ENCODE measurements around the gene G6PC3. TPM values are rescaled to one million over a fixed set of nuclear protein-coding genes. Genes with fewer than 3 reads are reported as not detected.
"Not testable (repeated sequence)": the region's sequence is repeated elsewhere in the genome, so short reads cannot be mapped to it uniquely, and the experiment has no call there.

Gene G6PC3
- polyA plus RNA-seq, 1 of the 3 experiments (the other 2 are of a cell fraction), result 166 TPM

GRCh38 chr17:44033861-44034408, 36.6 kb upstream of the G6PC3 start:
- Histone ChIP-seq H3K9me2 (no peaks in the 10 kb centered on the region), H3K36me3 (replicated peaks in 1 of 2; ENCODE audit: control insufficient read depth in 1 of 2, insufficient read depth in 2 of 2, low read length in 1 of 2) (peaks cover 47 to 51% of the 10 kb centered on the region in 2 experiments), H3K4me1 (ENCODE audit: control insufficient read depth in 1 of 2, insufficient read depth in 2 of 2, low read depth in 1 of 2, low read length in 1 of 2) (no peaks in the 10 kb centered on the region; a peak in 1 of 4 replicates), H3K9me3 (no peaks in the 10 kb centered on the region), H3F3A (replicated peaks; ENCODE audit: insufficient read depth) (peaks cover 8% of the 10 kb centered on the region), H3K4me3 (ENCODE audit: low read depth in 2 of 2, low read length in 1 of 2) (no peak overlapping the region), H2AFZ (ENCODE audit: low read depth) (no peak overlapping the region), H4K20me1 (ENCODE audit: insufficient read depth) (no peaks in the 10 kb centered on the region), H3K27ac (ENCODE audit: low read depth in 2 of 2, low read length in 1 of 2) (no peak overlapping the region), H3K27me3 (ENCODE audit: insufficient read depth) (no peaks in the 10 kb centered on the region), H3K79me2 (ENCODE audit: insufficient read depth) (peaks cover 12% of the 10 kb centered on the region), H3K4me2 (no peak overlapping the region), H3K9ac (no peak overlapping the region)
- no peak for TF ChIP-seq NFIC (IDR thresholded peaks at IDR 0.05; ENCODE audit: borderline replicate concordance)
- TF ChIP-seq RCOR1 (IDR thresholded peaks at IDR 0.05; ENCODE audit: low read length), result no peak
- no peak for TF ChIP-seq TAF1 (IDR thresholded peaks at IDR 0.05; ENCODE audit: borderline replicate concordance, low read depth, low read length)
- no peak for TF ChIP-seq PBX3 (IDR thresholded peaks at IDR 0.05)
- no peak for TF ChIP-seq FOXJ3 (CRISPR knock-in tag; IDR thresholded peaks at IDR 0.05)
- no peak for TF ChIP-seq FOXM1 (IDR thresholded peaks at IDR 0.05; ENCODE audit: low read depth)
- TF ChIP-seq ZBTB33 (IDR thresholded peaks at IDR 0.05; ENCODE audit: borderline replicate concordance, low read depth), result no peak
- TF ChIP-seq IRF3 (IDR thresholded peaks at IDR 0.05; ENCODE audit: low read depth, low read length), result no peak
- TF ChIP-seq MEF2A (IDR thresholded peaks at IDR 0.05; ENCODE audit: borderline replicate concordance, low read depth), result no peak
- TF ChIP-seq SMC3 (IDR thresholded peaks at IDR 0.05; ENCODE audit: low read depth, low read length), result no peak
- no peak for TF ChIP-seq MAX (IDR thresholded peaks at IDR 0.05; ENCODE audit: low read depth)
- TF ChIP-seq REST (IDR thresholded peaks at IDR 0.05; ENCODE audit: low read depth, low read length), result no peak
- TF ChIP-seq USF2 (IDR thresholded peaks at IDR 0.05; ENCODE audit: borderline replicate concordance, low read depth, low read length), result no peak
- no peak for TF ChIP-seq SIN3A (IDR thresholded peaks at IDR 0.05; ENCODE audit: borderline replicate concordance, low read depth, low read length)
- TF ChIP-seq GATA2 (CRISPR knock-in tag; IDR thresholded peaks at IDR 0.05), result no peak
- no peak for TF ChIP-seq MXI1 (IDR thresholded peaks at IDR 0.05; ENCODE audit: low read depth, low read length)
- no peak for TF ChIP-seq RAD21 (IDR thresholded peaks at IDR 0.05; ENCODE audit: low read length)
- TF ChIP-seq YY1 (IDR thresholded peaks at IDR 0.05; ENCODE audit: low read depth), result no peak
- DNase-seq, result no peak
- ChIA-PET POLR2A (no interaction called here), CTCF (no interaction called here)
- 79% methylated on average over 3 of the region's 3 CpGs for WGBS (ENCODE audit: low lambda C conversion rate)

GRCh38 chr17:44034688-44035087, 35.8 kb upstream of the G6PC3 start:
- H3K27ac ChIP-seq (ENCODE audit: low read depth in 2 of 2, low read length in 1 of 2); H3K9me2 ChIP-seq; POLR2A ChIA-PET; CTCF ChIA-PET; H3K9ac ChIP-seq; H3K4me1 ChIP-seq (ENCODE audit: control insufficient read depth in 1 of 2, insufficient read depth in 2 of 2, low read depth in 1 of 2, low read length in 1 of 2); H3F3A ChIP-seq (replicated peaks; ENCODE audit: insufficient read depth); H3K4me3 ChIP-seq (ENCODE audit: low read depth in 2 of 2, low read length in 1 of 2); H3K4me2 ChIP-seq; H3K27me3 ChIP-seq (ENCODE audit: insufficient read depth); DNase-seq; H3K9me3 ChIP-seq; H2AFZ ChIP-seq (ENCODE audit: low read depth); H4K20me1 ChIP-seq (ENCODE audit: insufficient read depth): not testable (repeated sequence)
- peaks cover 45 to 48% of the 10 kb centered on the region in 2 experiments for H3K36me3 ChIP-seq (replicated peaks in 1 of 2; ENCODE audit: control insufficient read depth in 1 of 2, insufficient read depth in 2 of 2, low read length in 1 of 2)
- WGBS (ENCODE audit: low lambda C conversion rate), result no CpG with 5 or more reads among the region's 3 CpGs
- peaks cover 18% of the 10 kb centered on the region for H3K79me2 ChIP-seq (ENCODE audit: insufficient read depth)
